ENCODE results near the gene SGCD.

The SGCD gene

DNA sequence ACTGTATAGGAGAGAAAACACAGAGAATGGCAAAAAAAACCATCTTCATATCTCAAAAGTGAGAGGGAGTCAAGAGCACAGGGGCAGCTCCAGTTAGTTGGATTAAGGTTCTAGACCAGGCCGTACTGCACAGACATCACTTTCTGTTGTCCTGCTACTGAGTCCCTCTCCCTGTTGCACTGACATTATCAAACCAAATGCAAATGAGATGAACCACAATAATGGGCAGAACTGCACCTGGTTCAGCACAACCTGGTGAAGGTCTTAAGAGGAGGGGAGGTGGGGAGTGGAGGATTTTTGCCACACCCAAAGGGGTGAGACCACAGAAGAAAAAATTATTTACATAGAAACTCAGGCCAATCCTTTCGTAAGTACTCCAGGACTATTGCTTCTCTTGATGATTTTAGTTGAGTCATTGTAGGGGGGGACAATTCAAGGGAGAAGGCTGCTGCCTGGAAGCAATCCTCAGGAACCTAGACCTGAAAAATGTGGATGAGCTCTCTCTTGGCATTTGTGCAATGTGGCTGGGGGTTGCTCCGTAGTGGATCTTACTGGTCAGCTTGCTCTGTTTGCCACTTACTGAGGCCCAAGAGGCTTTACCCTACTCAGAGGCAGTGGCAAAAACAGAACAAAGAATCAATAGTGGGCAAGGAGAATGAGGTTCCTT, 428.6 kb downstream of the SGCD start:
- no peak overlapping the region for H3K27ac ChIP-seq (ENCODE audit: low read length)
- WGBS (ENCODE audit: insufficient coverage, insufficient read length) = no CpG with 5 or more reads among the region's 3 CpGs
- H3K4me1 ChIP-seq (ENCODE audit: control insufficient read depth, insufficient read depth, low read length) = no peaks in the 10 kb centered on the region
- no peak for DNase-seq (ENCODE audit: low read depth, low spot score)
- H3K9me3 ChIP-seq (ENCODE audit: control insufficient read depth, insufficient read depth, low read length) = no peaks in the 10 kb centered on the region
- H3K36me3 ChIP-seq (ENCODE audit: control insufficient read depth, insufficient read depth, low read length) = no peaks in the 10 kb centered on the region
- H3K4me3 ChIP-seq (ENCODE audit: low read length) = no peak overlapping the region
- H3K27me3 ChIP-seq (ENCODE audit: control insufficient read depth, insufficient read depth, low read length) = no peaks in the 10 kb centered on the region

DNA sequence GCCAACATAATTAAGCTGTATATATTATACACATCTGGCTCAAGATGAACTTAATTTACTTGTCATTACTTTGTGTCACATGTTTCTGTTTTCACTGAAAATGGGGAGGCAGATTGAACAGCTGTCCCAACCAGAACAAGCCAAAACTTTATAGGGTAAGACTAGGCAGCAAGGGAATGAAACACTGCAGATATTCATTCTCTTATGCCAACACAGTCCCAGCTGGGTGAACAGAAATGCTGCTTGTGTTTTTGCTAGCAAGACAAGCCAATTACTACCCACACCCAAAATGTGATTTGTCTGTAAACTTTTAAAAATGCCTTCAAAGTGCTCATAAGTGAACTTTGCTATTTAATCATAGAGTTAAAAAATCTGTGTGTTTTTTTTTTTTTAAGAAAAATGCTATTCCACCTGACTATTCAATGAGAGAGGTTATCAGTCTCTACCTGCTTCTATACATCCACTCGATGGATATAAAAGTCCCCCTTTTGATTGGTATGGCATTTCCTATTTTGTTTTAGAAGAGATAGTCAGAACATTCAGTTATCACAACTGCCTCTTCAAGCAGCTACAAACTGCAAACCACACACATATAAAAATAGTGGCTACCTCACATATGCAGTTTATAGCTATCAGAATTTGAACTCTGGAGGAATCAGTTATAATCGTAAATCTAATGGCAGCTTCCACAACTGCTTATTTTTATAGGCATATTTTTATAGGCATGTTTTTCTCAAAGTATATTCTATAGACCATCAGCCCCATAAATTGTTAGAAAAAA, 431.2 kb downstream of the SGCD start:
- Histone ChIP-seq H3K4me1 (ENCODE audit: control insufficient read depth, insufficient read depth, low read length) (no peaks in the 10 kb centered on the region), H3K4me3 (ENCODE audit: low read length) (no peak overlapping the region), H3K36me3 (ENCODE audit: control insufficient read depth, insufficient read depth, low read length) (no peaks in the 10 kb centered on the region), H3K9me3 (ENCODE audit: control insufficient read depth, insufficient read depth, low read length) (no peaks in the 10 kb centered on the region), H3K27ac (ENCODE audit: low read length) (no peak overlapping the region), H3K27me3 (ENCODE audit: control insufficient read depth, insufficient read depth, low read length) (no peaks in the 10 kb centered on the region)
- no peak for DNase-seq (ENCODE audit: low read depth, low spot score)
- no CpG with 5 or more reads among the region's 2 CpGs for WGBS (ENCODE audit: insufficient coverage, insufficient read length)

DNA sequence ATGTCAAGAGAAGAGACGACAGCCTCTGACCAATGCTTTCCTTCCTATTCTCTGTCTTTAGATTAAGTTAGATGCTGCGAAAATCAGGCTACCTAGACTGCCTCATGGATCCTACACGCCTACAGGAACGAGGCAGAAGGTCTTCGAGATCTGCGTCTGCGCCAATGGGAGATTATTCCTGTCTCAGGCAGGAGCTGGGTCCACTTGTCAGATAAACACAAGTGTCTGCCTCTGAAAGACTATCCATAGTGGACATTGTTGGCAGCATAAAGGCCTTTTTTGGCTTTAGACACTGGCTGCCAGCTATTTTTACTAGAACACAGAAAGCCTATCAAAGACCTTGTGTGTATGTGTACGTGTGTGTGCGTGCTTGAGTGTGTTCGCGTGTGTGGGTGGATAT, 432.2 kb downstream of the SGCD start:
- WGBS (ENCODE audit: insufficient coverage, insufficient read length) = no CpG with 5 or more reads among the region's 11 CpGs
- H3K27me3 ChIP-seq (ENCODE audit: control insufficient read depth, insufficient read depth, low read length) = no peaks in the 10 kb centered on the region

DNA sequence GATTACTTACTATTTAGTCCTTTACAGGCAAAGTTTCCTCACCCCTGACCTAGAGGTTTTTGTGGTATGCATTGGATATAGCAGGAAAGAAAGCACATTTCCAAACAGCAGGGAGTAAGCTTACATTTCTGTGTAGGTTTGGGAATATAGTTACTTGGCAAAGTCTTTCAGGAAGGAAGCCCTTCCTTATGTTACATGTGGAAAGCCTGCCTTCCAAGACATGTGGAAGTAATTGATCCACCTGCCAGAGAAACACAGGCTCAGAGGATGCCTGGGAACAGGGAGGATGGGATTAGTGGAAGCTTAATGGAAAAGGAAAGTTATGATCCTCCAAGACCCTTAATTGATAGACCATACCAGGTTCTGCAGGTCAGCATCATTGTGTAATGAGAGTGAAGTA, 435.8 kb downstream of the SGCD start:
- H3K4me3 ChIP-seq (ENCODE audit: low read length) = no peak overlapping the region
- DNase-seq (ENCODE audit: low read depth, low spot score) = no peak
- no peaks in the 10 kb centered on the region for H3K9me3 ChIP-seq (ENCODE audit: control insufficient read depth, insufficient read depth, low read length)
- H3K36me3 ChIP-seq (ENCODE audit: control insufficient read depth, insufficient read depth, low read length) = no peaks in the 10 kb centered on the region
- H3K4me1 ChIP-seq (ENCODE audit: control insufficient read depth, insufficient read depth, low read length) = no peaks in the 10 kb centered on the region
- H3K27ac ChIP-seq (ENCODE audit: low read length) = no peak overlapping the region
- no peaks in the 10 kb centered on the region for H3K27me3 ChIP-seq (ENCODE audit: control insufficient read depth, insufficient read depth, low read length)

More for the DNA sequence above, 432.2 kb downstream of the SGCD start:
- DNase-seq (ENCODE audit: low read depth, low spot score) = no peak
- Histone ChIP-seq H3K4me3 (ENCODE audit: low read length) (no peak overlapping the region), H3K36me3 (ENCODE audit: control insufficient read depth, insufficient read depth, low read length) (no peaks in the 10 kb centered on the region), H3K27ac (ENCODE audit: low read length) (no peak overlapping the region), H3K9me3 (ENCODE audit: control insufficient read depth, insufficient read depth, low read length) (no peaks in the 10 kb centered on the region), H3K4me1 (ENCODE audit: control insufficient read depth, insufficient read depth, low read length) (no peaks in the 10 kb centered on the region)

GRCh38 chr5:156764176-156764971, 437.4 kb downstream of the SGCD start:
- Histone ChIP-seq H3K4me1 (ENCODE audit: control insufficient read depth, insufficient read depth, low read length) (no peaks in the 10 kb centered on the region), H3K27me3 (ENCODE audit: control insufficient read depth, insufficient read depth, low read length) (no peaks in the 10 kb centered on the region), H3K36me3 (ENCODE audit: control insufficient read depth, insufficient read depth, low read length) (no peaks in the 10 kb centered on the region), H3K9me3 (ENCODE audit: control insufficient read depth, insufficient read depth, low read length) (no peaks in the 10 kb centered on the region), H3K4me3 (ENCODE audit: low read length) (no peak overlapping the region), H3K27ac (ENCODE audit: low read length) (no peak overlapping the region)
- DNase-seq (ENCODE audit: low read depth, low spot score) = no peak
- no CpG with 5 or more reads among the region's 6 CpGs for WGBS (ENCODE audit: insufficient coverage, insufficient read length)

GRCh38 chr5:156774273-156774672, 447.3 kb downstream of the SGCD start:
- WGBS (ENCODE audit: insufficient coverage, insufficient read length) = no CpG with 5 or more reads among the region's 2 CpGs
- Histone ChIP-seq H3K4me1 (ENCODE audit: control insufficient read depth, insufficient read depth, low read length) (no peaks in the 10 kb centered on the region), H3K4me3 (ENCODE audit: low read length) (no peak overlapping the region), H3K9me3 (ENCODE audit: control insufficient read depth, insufficient read depth, low read length) (no peaks in the 10 kb centered on the region), H3K27ac (ENCODE audit: low read length) (no peak overlapping the region), H3K36me3 (ENCODE audit: control insufficient read depth, insufficient read depth, low read length) (no peaks in the 10 kb centered on the region), H3K27me3 (ENCODE audit: control insufficient read depth, insufficient read depth, low read length) (no peaks in the 10 kb centered on the region)
- no peak for DNase-seq (ENCODE audit: low read depth, low spot score)

DNA sequence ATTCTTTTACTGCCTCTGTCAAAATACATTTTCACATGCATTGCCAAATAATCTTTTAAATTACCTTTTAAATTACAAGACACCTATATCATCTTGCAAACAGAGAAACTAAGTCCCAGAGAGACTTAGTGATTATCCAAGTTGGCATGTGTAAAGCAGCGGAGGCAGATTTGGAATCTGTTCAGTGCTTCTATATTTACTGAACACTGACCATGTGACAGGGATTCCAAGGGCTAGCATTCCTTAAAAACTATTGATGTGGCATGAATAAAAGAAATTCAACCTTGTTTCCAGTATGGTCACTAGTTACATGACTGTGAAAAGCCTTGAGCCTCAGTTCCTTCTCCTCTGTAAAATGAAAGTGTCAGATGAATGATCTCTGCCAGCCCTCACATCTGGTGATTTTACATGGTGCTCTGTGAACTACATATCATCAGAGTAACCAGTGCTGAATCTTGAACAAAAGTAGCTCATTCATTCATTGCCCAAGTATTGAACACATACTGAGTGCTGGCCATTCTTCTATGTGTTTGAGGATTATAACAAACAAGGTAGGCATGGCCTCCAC, 451.3 kb downstream of the SGCD start:
- DNase-seq (ENCODE audit: low read depth, low spot score) = no peak
- WGBS (ENCODE audit: insufficient coverage, insufficient read length) = no CpG with 5 or more reads among the region's 1 CpG
- no peaks in the 10 kb centered on the region for H3K36me3 ChIP-seq (ENCODE audit: control insufficient read depth, insufficient read depth, low read length)
- no peaks in the 10 kb centered on the region for H3K4me1 ChIP-seq (ENCODE audit: control insufficient read depth, insufficient read depth, low read length)
- no peaks in the 10 kb centered on the region for H3K9me3 ChIP-seq (ENCODE audit: control insufficient read depth, insufficient read depth, low read length)
- H3K4me3 ChIP-seq (ENCODE audit: low read length) = no peak overlapping the region
- H3K27me3 ChIP-seq (ENCODE audit: control insufficient read depth, insufficient read depth, low read length) = no peaks in the 10 kb centered on the region
- H3K27ac ChIP-seq (ENCODE audit: low read length) = no peak overlapping the region

- Histone ChIP-seq H3K4me3 (ENCODE audit: low read length) (no peak overlapping the region), H3K27me3 (ENCODE audit: control insufficient read depth, insufficient read depth, low read length) (no peaks in the 10 kb centered on the region), H3K27ac (ENCODE audit: low read length) (no peak overlapping the region), H3K4me1 (ENCODE audit: control insufficient read depth, insufficient read depth, low read length) (no peaks in the 10 kb centered on the region), H3K9me3 (ENCODE audit: control insufficient read depth, insufficient read depth, low read length) (no peaks in the 10 kb centered on the region), H3K36me3 (ENCODE audit: control insufficient read depth, insufficient read depth, low read length) (no peaks in the 10 kb centered on the region)
- DNase-seq (ENCODE audit: low read depth, low spot score) = no peak
- no CpG with 5 or more reads among the region's 2 CpGs for WGBS (ENCODE audit: insufficient coverage, insufficient read length)
Observed at GRCh38 chr5:156778752-156779151, 451.8 kb downstream of the SGCD start.

DNA sequence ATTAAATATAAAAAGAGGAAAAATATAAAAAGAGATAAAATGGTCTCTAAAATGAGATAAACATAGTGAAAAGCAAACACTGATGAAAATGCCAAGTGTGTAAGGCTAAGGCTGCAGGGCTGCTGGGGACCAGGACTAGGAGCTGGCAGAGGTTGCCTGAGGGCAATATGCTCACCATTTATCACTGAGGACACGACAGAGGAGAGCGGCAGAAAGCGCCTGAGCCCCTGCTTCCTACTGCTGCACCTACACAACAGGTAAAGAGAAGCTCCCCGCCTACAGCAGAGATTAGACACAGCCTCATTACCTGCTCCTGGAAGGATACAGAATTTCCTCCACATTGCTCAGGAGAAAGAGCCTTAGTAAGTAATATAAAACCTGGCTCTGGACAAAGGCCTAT, 452.5 kb downstream of the SGCD start:
- WGBS (ENCODE audit: insufficient coverage, insufficient read length) = no CpG with 5 or more reads among the region's 4 CpGs
- Histone ChIP-seq H3K4me1 (ENCODE audit: control insufficient read depth, insufficient read depth, low read length) (no peaks in the 10 kb centered on the region), H3K36me3 (ENCODE audit: control insufficient read depth, insufficient read depth, low read length) (no peaks in the 10 kb centered on the region), H3K27me3 (ENCODE audit: control insufficient read depth, insufficient read depth, low read length) (no peaks in the 10 kb centered on the region), H3K4me3 (ENCODE audit: low read length) (no peak overlapping the region), H3K27ac (ENCODE audit: low read length) (no peak overlapping the region), H3K9me3 (ENCODE audit: control insufficient read depth, insufficient read depth, low read length) (no peaks in the 10 kb centered on the region)
- no peak for DNase-seq (ENCODE audit: low read depth, low spot score)

DNA sequence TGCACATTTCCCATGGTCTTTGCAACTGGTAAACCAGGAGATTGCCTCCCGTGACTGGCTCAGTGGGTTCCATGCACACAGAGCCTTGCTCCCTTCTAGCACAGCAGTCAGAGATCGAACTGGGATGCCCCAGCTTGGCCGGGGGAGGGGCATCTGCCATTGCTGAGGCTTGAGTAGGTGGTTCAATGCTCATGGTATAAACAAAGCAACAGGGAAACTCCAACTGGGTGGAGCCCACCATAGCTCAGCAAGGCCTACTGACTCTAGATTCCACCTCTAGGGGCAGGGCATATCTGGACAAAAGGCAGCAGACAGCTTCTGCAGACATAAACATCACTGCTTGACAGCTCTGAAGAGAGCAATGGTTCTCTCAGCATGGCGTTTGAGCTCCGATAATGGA, 456.1 kb downstream of the SGCD start:
- Histone ChIP-seq H3K4me1 (ENCODE audit: control insufficient read depth, insufficient read depth, low read length) (no peaks in the 10 kb centered on the region), H3K36me3 (ENCODE audit: control insufficient read depth, insufficient read depth, low read length) (no peaks in the 10 kb centered on the region), H3K27ac (ENCODE audit: low read length) (no peak overlapping the region), H3K27me3 (ENCODE audit: control insufficient read depth, insufficient read depth, low read length) (no peaks in the 10 kb centered on the region), H3K9me3 (ENCODE audit: control insufficient read depth, insufficient read depth, low read length) (no peaks in the 10 kb centered on the region), H3K4me3 (ENCODE audit: low read length) (no peak overlapping the region)
- DNase-seq (ENCODE audit: low read depth, low spot score) = no peak
- no CpG with 5 or more reads among the region's 5 CpGs for whole genome bisulfite sequencing (ENCODE audit: insufficient coverage, insufficient read length)

All from iPS DF 6.9 (cell line).